WTC11 (cell line): ENCODE results near the gene NUSAP1. TPM values are rescaled to one million over a fixed set of nuclear protein-coding genes. Genes with fewer than 3 reads are reported as not detected.
A peak's percentile ranks its signal among the peaks of the same experiment; 100 is the strongest.

Source experiments
- ATAC-seq: fragments of 200-7000 bp; cut with Tn5 transposase; 2 replicates; pipeline ENCODE4 v1.10.0; 2021; ENCODE audit warnings: mild to moderate bottlenecking, moderate library complexity
- CTCF ChIA-PET: fragments of 300-600 bp; sonication (Branson Sonifier 250); formaldehyde crosslinking; loops from one replicate; lab custom pipeline; 2021; ENCODE audit warnings: antibody characterized with exemption; lab: Charles Lee
- POLR2A ChIA-PET: fragments of 350-600 bp; sonication (Branson Sonifier 250); formaldehyde crosslinking; loops from one replicate; lab custom pipeline; 2021; ENCODE audit warnings: antibody characterized with exemption; lab: Charles Lee
- DNase-seq: peaks from one replicate; pipeline ENCODE4 v3.0.0; 2021; ENCODE audit warnings: low spot score
- H3K27ac Mint-ChIP-seq: 2 replicates; pipeline ENCODE4 v1.8.0; 2021; ENCODE audit warnings: mixed read lengths
- H3K27me3 Mint-ChIP-seq: 2 replicates; pipeline ENCODE4 v1.8.0; 2021; ENCODE audit warnings: low read depth, mild to moderate bottlenecking, moderate library complexity, mixed read lengths
- H3K36me3 Mint-ChIP-seq: 2 replicates; pipeline ENCODE4 v1.8.0; 2021; ENCODE audit warnings: mixed read lengths
- H3K4me1 Mint-ChIP-seq: 2 replicates; pipeline ENCODE4 v1.8.0; 2022; ENCODE audit warnings: mixed read lengths
- H3K4me3 Mint-ChIP-seq: 2 replicates; pipeline ENCODE4 v1.8.0; 2021; ENCODE audit warnings: mild to moderate bottlenecking, moderate library complexity, mixed read lengths
- H3K9me3 Mint-ChIP-seq: 2 replicates; pipeline ENCODE4 v1.8.0; 2021; ENCODE audit warnings: mixed read lengths
- CBFB ChIP-seq: sonication (generic); formaldehyde crosslinking; IDR thresholded peaks from 2 replicates; pipeline ENCODE4 v1.8.1; 2022; ENCODE audit warnings: mild to moderate bottlenecking, low read depth, missing genetic modification reagents
- CREM ChIP-seq: sonication (generic); formaldehyde crosslinking; IDR thresholded peaks from 2 replicates; pipeline ENCODE4 v1.8.1; 2022; ENCODE audit warnings: mild to moderate bottlenecking, missing genetic modification reagents, moderate library complexity
- ELF4 ChIP-seq: sonication (generic); formaldehyde crosslinking; IDR thresholded peaks from 2 replicates; pipeline ENCODE4 v1.8.1; 2022; ENCODE audit warnings: low read depth, mild to moderate bottlenecking, moderate library complexity, missing genetic modification reagents
- FOXP1 ChIP-seq: sonication (generic); formaldehyde crosslinking; IDR thresholded peaks from 2 replicates; pipeline ENCODE4 v1.8.0; 2022; ENCODE audit warnings: missing genetic modification reagents, mild to moderate bottlenecking, moderate library complexity, borderline replicate concordance
- GABPB1 ChIP-seq: sonication (generic); formaldehyde crosslinking; IDR thresholded peaks from 2 replicates; pipeline ENCODE4 v1.8.1; 2023; ENCODE audit warnings: mild to moderate bottlenecking, missing genetic modification reagents
- IRF2 ChIP-seq: sonication (generic); formaldehyde crosslinking; IDR thresholded peaks from 2 replicates; pipeline ENCODE4 v1.8.0; 2022; ENCODE audit warnings: low read depth, missing genetic modification reagents, borderline replicate concordance
- JUN ChIP-seq: sonication (generic); formaldehyde crosslinking; IDR thresholded peaks from 2 replicates; pipeline ENCODE4 v1.8.0; 2023; ENCODE audit warnings: mild to moderate bottlenecking, missing genetic modification reagents
- KAT7 ChIP-seq: sonication (generic); formaldehyde crosslinking; IDR thresholded peaks from 2 replicates; pipeline ENCODE4 v1.8.1; 2023; ENCODE audit warnings: missing genetic modification reagents, mild to moderate bottlenecking, borderline replicate concordance
- NFYB ChIP-seq: sonication (generic); formaldehyde crosslinking; conservative IDR thresholded peaks from 2 replicates; pipeline ENCODE4 v1.8.0; 2022; ENCODE audit warnings: low read depth, missing genetic modification reagents
- SP1 ChIP-seq: sonication (generic); formaldehyde crosslinking; conservative IDR thresholded peaks from 2 replicates; pipeline ENCODE4 v1.8.1; 2022; ENCODE audit warnings: missing genetic modification reagents
- TEAD1 ChIP-seq: sonication (generic); formaldehyde crosslinking; IDR thresholded peaks from 2 replicates; pipeline ENCODE4 v1.8.0; 2022; ENCODE audit warnings: mild to moderate bottlenecking, missing genetic modification reagents
- ZNF317 ChIP-seq: sonication (generic); formaldehyde crosslinking; IDR thresholded peaks from 2 replicates; pipeline ENCODE4 v1.8.1; 2023; ENCODE audit warnings: low read depth, mild to moderate bottlenecking, moderate library complexity, missing genetic modification reagents, borderline replicate concordance
- ZNF396 ChIP-seq: fragments of 250-450 bp; sonication (Bioruptor Pico); IDR thresholded peaks from 2 replicates; pipeline ENCODE4 v1.8.0; 2021; ENCODE audit warnings: mild to moderate bottlenecking, moderate library complexity, borderline replicate concordance
- total RNA-seq: library from RNA; stranded (reverse); gene quantifications from 3 replicates; pipeline ENCODE4 v1.2.3, GENCODE V29; 2021
- TF ChIP-seq, protein P1 (sequence below): sonication (generic); formaldehyde crosslinking; IDR thresholded peaks from 2 replicates; pipeline ENCODE4 v1.8.1; 2023; ENCODE audit warnings: mild to moderate bottlenecking, missing genetic modification reagents, moderate library complexity
- TF ChIP-seq, protein P2 (sequence below): fragments of 200-600 bp; IDR thresholded peaks from 2 replicates; pipeline ENCODE4 v1.8.0; 2022; ENCODE audit warnings: antibody characterized with exemption
- TF ChIP-seq, protein P3 (sequence below): sonication (generic); formaldehyde crosslinking; IDR thresholded peaks from 2 replicates; pipeline ENCODE4 v1.8.0; 2022; ENCODE audit warnings: mild to moderate bottlenecking, missing genetic modification reagents
- TF ChIP-seq, protein P4 (sequence below): sonication (generic); formaldehyde crosslinking; IDR thresholded peaks from 2 replicates; pipeline ENCODE4 v1.8.0; 2022; ENCODE audit warnings: mild to moderate bottlenecking, missing genetic modification reagents
- TF ChIP-seq, protein P5 (sequence below): sonication (generic); formaldehyde crosslinking; IDR thresholded peaks from 2 replicates; pipeline ENCODE4 v1.8.0; 2022; ENCODE audit warnings: mild to moderate bottlenecking, missing genetic modification reagents
- TF ChIP-seq, protein P6 (sequence below): sonication (generic); formaldehyde crosslinking; IDR thresholded peaks from 2 replicates; pipeline ENCODE4 v1.8.1; 2022; ENCODE audit warnings: mild to moderate bottlenecking, moderate library complexity, missing genetic modification reagents
- TF ChIP-seq, protein P7 (sequence below): sonication (generic); formaldehyde crosslinking; IDR thresholded peaks from 2 replicates; pipeline ENCODE4 v1.8.0; 2023; ENCODE audit warnings: missing genetic modification reagents, mild to moderate bottlenecking, borderline replicate concordance
- TF ChIP-seq, protein P8 (sequence below): sonication (generic); formaldehyde crosslinking; IDR thresholded peaks from 2 replicates; pipeline ENCODE4 v1.8.1; 2022; ENCODE audit warnings: missing genetic modification reagents, borderline replicate concordance

NUSAP1 gene
- total RNA-seq, 1 experiment from 2014 or later = 135 TPM

DNA sequence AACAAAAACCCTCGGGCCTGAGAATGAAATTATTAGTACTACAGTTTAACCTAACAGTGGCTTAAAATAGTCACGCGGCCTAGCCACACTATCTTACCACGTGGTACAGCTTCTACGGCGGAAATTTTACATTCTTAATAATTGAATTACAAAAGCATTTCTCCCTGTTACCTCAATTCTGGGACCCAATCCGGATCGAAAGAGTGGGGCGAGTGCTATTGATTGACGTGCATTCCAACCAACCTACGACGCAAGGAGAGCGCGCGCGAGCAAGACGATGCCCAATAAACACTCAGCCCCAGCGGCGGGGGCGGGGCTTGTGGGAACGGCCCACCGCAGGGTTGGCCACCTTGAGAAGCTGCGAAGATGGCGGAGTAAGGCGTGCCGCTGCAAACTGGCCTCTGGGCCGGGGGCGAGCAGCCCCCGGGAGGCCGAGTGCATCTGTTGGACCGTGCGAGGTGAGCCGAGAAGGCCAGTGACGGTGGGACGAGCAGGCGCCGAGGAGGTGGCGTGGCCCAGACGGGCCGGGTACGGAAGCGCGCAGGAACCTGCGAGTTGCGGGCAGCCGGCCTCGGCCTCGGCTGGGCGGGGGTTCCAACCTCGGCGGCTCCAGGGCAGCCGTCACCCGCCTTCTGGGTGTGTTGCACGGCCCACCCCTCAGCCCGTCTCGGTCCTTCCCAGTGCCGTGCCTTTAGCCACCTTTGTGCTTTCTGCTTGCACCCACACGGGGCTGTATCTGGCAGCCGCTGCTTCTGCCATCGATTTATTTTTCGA lies 48.8 kb upstream of the NUSAP1 start:
- Mint-ChIP-seq H3K9me3 (no peaks in the 10 kb centered on the region), H3K4me3 (peak overlapping the region; percentile 97), H3K4me1 (peaks cover 25% of the 10 kb centered on the region), H3K27ac (peak overlapping the region; percentile 99), H3K36me3 (peaks cover 54% of the 10 kb centered on the region), H3K27me3 (no peaks in the 10 kb centered on the region)
- ChIA-PET CTCF (no interaction called here), POLR2A (interaction anchor here (0.6 to 1.5 kb wide), 4 partner anchors 49 to 167 kb away, joined by 3 to 5 read pairs (median 4); partner anchors contain the start of genes CHP1, INO80, NUSAP1 and OIP5)
- DNase-seq (peak; percentile 98), ATAC-seq (peak; percentile 99)
- TF ChIP-seq, protein P1, sequence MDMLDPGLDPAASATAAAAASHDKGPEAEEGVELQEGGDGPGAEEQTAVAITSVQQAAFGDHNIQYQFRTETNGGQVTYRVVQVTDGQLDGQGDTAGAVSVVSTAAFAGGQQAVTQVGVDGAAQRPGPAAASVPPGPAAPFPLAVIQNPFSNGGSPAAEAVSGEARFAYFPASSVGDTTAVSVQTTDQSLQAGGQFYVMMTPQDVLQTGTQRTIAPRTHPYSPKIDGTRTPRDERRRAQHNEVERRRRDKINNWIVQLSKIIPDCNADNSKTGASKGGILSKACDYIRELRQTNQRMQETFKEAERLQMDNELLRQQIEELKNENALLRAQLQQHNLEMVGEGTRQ = peak; percentile 76
- TF ChIP-seq, protein P2, sequence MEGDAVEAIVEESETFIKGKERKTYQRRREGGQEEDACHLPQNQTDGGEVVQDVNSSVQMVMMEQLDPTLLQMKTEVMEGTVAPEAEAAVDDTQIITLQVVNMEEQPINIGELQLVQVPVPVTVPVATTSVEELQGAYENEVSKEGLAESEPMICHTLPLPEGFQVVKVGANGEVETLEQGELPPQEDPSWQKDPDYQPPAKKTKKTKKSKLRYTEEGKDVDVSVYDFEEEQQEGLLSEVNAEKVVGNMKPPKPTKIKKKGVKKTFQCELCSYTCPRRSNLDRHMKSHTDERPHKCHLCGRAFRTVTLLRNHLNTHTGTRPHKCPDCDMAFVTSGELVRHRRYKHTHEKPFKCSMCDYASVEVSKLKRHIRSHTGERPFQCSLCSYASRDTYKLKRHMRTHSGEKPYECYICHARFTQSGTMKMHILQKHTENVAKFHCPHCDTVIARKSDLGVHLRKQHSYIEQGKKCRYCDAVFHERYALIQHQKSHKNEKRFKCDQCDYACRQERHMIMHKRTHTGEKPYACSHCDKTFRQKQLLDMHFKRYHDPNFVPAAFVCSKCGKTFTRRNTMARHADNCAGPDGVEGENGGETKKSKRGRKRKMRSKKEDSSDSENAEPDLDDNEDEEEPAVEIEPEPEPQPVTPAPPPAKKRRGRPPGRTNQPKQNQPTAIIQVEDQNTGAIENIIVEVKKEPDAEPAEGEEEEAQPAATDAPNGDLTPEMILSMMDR = no peak
- TF ChIP-seq, protein P3, sequence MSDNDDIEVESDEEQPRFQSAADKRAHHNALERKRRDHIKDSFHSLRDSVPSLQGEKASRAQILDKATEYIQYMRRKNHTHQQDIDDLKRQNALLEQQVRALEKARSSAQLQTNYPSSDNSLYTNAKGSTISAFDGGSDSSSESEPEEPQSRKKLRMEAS (CRISPR knock-in tag) = peak; percentile 65
- TF ChIP-seq CREM (CRISPR knock-in tag) = peak; percentile 84; the same call in 1 of the 2 replicates
- peak; percentile 39; the same call in 1 of the 2 replicates for TF ChIP-seq GABPB1
- TF ChIP-seq, protein P4, sequence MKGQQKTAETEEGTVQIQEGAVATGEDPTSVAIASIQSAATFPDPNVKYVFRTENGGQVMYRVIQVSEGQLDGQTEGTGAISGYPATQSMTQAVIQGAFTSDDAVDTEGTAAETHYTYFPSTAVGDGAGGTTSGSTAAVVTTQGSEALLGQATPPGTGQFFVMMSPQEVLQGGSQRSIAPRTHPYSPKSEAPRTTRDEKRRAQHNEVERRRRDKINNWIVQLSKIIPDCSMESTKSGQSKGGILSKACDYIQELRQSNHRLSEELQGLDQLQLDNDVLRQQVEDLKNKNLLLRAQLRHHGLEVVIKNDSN (CRISPR knock-in tag) = peak; percentile 57; the same call in 1 of the 2 replicates
- peak; percentile 68; the same call in 1 of the 2 replicates for TF ChIP-seq FOXP1 (CRISPR knock-in tag)
- peak; percentile 79; the same call in 1 of the 2 replicates for TF ChIP-seq JUN
- TF ChIP-seq IRF2 (CRISPR knock-in tag) = no peak
- TF ChIP-seq, protein P5, sequence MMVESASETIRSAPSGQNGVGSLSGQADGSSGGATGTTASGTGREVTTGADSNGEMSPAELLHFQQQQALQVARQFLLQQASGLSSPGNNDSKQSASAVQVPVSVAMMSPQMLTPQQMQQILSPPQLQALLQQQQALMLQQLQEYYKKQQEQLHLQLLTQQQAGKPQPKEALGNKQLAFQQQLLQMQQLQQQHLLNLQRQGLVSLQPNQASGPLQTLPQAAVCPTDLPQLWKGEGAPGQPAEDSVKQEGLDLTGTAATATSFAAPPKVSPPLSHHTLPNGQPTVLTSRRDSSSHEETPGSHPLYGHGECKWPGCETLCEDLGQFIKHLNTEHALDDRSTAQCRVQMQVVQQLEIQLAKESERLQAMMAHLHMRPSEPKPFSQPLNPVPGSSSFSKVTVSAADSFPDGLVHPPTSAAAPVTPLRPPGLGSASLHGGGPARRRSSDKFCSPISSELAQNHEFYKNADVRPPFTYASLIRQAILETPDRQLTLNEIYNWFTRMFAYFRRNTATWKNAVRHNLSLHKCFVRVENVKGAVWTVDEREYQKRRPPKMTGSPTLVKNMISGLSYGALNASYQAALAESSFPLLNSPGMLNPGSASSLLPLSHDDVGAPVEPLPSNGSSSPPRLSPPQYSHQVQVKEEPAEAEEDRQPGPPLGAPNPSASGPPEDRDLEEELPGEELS = 0 out of 2 replicates have a peak, but pooled peaks have one; percentile 19
- TF ChIP-seq NFYB (CRISPR knock-in tag) = peak; percentile 98
- TF ChIP-seq CBFB (CRISPR knock-in tag) = no peak
- TF ChIP-seq TEAD1 = peak; percentile 80
- TF ChIP-seq, protein P6, sequence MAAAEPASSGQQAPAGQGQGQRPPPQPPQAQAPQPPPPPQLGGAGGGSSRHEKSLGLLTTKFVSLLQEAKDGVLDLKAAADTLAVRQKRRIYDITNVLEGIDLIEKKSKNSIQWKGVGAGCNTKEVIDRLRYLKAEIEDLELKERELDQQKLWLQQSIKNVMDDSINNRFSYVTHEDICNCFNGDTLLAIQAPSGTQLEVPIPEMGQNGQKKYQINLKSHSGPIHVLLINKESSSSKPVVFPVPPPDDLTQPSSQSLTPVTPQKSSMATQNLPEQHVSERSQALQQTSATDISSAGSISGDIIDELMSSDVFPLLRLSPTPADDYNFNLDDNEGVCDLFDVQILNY (CRISPR knock-in tag) = peak; percentile 81; the same call in 1 of the 2 replicates
- TF ChIP-seq ZNF317 (CRISPR knock-in tag) = 0 out of 2 replicates have a peak, but pooled peaks have one; percentile 28
- TF ChIP-seq KAT7 (CRISPR knock-in tag) = no peak
- TF ChIP-seq, protein P7, sequence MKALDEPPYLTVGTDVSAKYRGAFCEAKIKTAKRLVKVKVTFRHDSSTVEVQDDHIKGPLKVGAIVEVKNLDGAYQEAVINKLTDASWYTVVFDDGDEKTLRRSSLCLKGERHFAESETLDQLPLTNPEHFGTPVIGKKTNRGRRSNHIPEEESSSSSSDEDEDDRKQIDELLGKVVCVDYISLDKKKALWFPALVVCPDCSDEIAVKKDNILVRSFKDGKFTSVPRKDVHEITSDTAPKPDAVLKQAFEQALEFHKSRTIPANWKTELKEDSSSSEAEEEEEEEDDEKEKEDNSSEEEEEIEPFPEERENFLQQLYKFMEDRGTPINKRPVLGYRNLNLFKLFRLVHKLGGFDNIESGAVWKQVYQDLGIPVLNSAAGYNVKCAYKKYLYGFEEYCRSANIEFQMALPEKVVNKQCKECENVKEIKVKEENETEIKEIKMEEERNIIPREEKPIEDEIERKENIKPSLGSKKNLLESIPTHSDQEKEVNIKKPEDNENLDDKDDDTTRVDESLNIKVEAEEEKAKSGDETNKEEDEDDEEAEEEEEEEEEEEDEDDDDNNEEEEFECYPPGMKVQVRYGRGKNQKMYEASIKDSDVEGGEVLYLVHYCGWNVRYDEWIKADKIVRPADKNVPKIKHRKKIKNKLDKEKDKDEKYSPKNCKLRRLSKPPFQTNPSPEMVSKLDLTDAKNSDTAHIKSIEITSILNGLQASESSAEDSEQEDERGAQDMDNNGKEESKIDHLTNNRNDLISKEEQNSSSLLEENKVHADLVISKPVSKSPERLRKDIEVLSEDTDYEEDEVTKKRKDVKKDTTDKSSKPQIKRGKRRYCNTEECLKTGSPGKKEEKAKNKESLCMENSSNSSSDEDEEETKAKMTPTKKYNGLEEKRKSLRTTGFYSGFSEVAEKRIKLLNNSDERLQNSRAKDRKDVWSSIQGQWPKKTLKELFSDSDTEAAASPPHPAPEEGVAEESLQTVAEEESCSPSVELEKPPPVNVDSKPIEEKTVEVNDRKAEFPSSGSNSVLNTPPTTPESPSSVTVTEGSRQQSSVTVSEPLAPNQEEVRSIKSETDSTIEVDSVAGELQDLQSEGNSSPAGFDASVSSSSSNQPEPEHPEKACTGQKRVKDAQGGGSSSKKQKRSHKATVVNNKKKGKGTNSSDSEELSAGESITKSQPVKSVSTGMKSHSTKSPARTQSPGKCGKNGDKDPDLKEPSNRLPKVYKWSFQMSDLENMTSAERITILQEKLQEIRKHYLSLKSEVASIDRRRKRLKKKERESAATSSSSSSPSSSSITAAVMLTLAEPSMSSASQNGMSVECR (CRISPR knock-in tag) = peak; percentile 93; the same call in 1 of the 2 replicates
- TF ChIP-seq ZNF396 (CRISPR knock-in tag) = no peak
- peak; percentile 83 for TF ChIP-seq SP1 (CRISPR knock-in tag)
- TF ChIP-seq, protein P8, sequence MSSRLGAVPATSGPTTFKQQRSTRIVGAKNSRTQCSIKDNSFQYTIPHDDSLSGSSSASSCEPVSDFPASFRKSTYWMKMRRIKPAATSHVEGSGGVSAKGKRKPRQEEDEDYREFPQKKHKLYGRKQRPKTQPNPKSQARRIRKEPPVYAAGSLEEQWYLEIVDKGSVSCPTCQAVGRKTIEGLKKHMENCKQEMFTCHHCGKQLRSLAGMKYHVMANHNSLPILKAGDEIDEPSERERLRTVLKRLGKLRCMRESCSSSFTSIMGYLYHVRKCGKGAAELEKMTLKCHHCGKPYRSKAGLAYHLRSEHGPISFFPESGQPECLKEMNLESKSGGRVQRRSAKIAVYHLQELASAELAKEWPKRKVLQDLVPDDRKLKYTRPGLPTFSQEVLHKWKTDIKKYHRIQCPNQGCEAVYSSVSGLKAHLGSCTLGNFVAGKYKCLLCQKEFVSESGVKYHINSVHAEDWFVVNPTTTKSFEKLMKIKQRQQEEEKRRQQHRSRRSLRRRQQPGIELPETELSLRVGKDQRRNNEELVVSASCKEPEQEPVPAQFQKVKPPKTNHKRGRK (CRISPR knock-in tag) = peak; percentile 54; the same call in 1 of the 2 replicates
- TF ChIP-seq ELF4 (CRISPR knock-in tag) = no peak
